ENCODE results near the gene ZNF443. TPM values are rescaled to one million over a fixed set of nuclear protein-coding genes. Genes with fewer than 3 reads are reported as not detected.
"Not testable (repeated sequence)": the region's sequence is repeated elsewhere in the genome, so short reads cannot be mapped to it uniquely, and the experiment has no call there.

The ZNF443 gene
- total and polyA plus RNA-seq, 9 of the 15 experiments (the other 6 are each of a cell fraction or from before 2014, with no cell fraction given): 1.5 to 4.9 (median 2.8) TPM

DNA sequence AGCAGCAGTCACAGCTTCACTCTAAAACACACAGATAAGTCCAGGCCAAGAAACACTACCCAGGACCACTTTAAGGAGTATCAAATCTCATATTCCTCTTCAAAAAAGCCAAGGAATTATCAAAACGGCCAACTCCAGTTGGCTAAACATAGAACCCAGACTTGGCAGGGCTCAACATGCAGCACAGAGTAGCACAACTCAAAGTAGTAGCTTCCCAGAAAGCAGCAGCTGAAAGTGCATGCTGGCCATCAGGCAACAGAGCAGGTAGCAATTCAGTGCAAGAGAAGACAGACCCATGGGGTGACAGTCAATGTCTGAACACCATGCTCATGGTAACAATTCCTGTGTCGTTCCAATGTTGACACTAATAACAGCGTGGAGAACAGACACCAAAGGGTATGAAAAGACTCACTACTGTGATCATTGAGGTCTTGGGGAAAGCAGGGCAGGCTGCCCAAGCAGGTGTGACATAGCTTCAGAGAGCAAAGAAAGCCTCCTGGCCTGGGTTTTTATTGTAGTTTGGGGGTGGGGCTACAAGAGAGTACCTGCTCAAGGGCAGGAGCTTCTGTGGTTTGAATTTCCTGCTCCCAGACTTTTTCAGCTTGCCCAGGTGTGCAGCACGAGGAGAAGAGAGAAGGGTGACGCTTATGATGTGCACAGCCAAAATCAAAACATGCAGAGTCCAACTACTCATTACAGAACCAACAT, 37.6 kb upstream of the ZNF443 start:
- 0% methylated on average over 5 of the region's 5 CpGs for WGBS (ENCODE audit: insufficient coverage, low coverage, missing lambda C conversion rate)
- POLR2A ChIA-PET: no interaction called here
- no peaks in the 10 kb centered on the region for H3K79me2 ChIP-seq (ENCODE audit: control insufficient read depth, insufficient read depth, low read length)
- TF ChIP-seq BMI1 (IDR thresholded peaks at IDR 0.05; ENCODE audit: low read length) (no peak), HCFC1 (IDR thresholded peaks at IDR 0.05; ENCODE audit: low read depth, low read length) (no peak), GABPB2 (CRISPR knock-in tag; conservative IDR thresholded peaks at IDR 0.05) (no peak), MTA1 (IDR thresholded peaks at IDR 0.05; ENCODE audit: borderline replicate concordance) (no peak), E2F6 (IDR thresholded peaks at IDR 0.05; ENCODE audit: borderline replicate concordance in 1 of 2, extremely low read depth in 1 of 2, insufficient read depth in 1 of 2, insufficient read length in 1 of 2, low read depth in 1 of 2, low read length in 1 of 2, poor library complexity in 1 of 2, severe bottlenecking in 1 of 2) (no peak), ELF2 (CRISPR knock-in tag; IDR thresholded peaks at IDR 0.05) (no peak), ZFX (CRISPR knock-in tag; IDR thresholded peaks at IDR 0.05) (no peak), L3MBTL2 (IDR thresholded peaks at IDR 0.05) (no peak), NCOA4 (IDR thresholded peaks at IDR 0.05; ENCODE audit: partially characterized antibody) (no peak)
- no peak overlapping the region for H2AFZ ChIP-seq (ENCODE audit: low read depth, low read length)
- no peaks in the 10 kb centered on the region for H4K20me1 ChIP-seq (replicated peaks; ENCODE audit: control insufficient read depth, insufficient read depth, low read length)
- H3K27me3 ChIP-seq (ENCODE audit: control insufficient read depth in 2 of 2, insufficient read depth in 2 of 2, low read length in 2 of 2): no peaks in the 10 kb centered on the region; a peak in 1 of 5 replicates
- H3K9ac ChIP-seq (ENCODE audit: insufficient read depth in 1 of 2, low read depth in 2 of 2, low read length in 2 of 2): no peak overlapping the region
- BruUV-seq (replicated peaks): no TSS peak
- no peaks in the 10 kb centered on the region for H3K9me1 ChIP-seq (ENCODE audit: control insufficient read depth, insufficient read depth, low read length)
- DNase-seq (ENCODE audit: extremely low read depth in 1 of 4, low spot score in 3 of 4) (no peak), ATAC-seq (no peak), FAIRE-seq (no peak)
- CTCF ChIA-PET (ENCODE audit: low intra/inter-chr PET ratio): no interaction called here
- no peaks in the 10 kb centered on the region for H3K36me3 ChIP-seq (ENCODE audit: control insufficient read depth, insufficient read depth, low read length)
- intact Hi-C loops (cut with micrococcal nuclease): no loop called here
- in situ Hi-C loops (cut with MboI): no loop called here
- H3K4me3 ChIP-seq: no peak overlapping the region
- H3K27ac ChIP-seq (ENCODE audit: extremely low read depth, low read depth, low read length): no peak overlapping the region
- no peaks in the 10 kb centered on the region for H3K9me3 ChIP-seq (replicated peaks; ENCODE audit: control insufficient read depth, insufficient read depth, low read depth, low read length)
- no peaks in the 10 kb centered on the region; a peak in 1 of 5 replicates for H3K4me1 ChIP-seq (replicated peaks in 1 of 2; ENCODE audit: control insufficient read depth in 2 of 2, insufficient read depth in 2 of 2, low read length in 2 of 2)
- H3K4me2 ChIP-seq (ENCODE audit: insufficient read depth, low read length): no peak overlapping the region

DNA sequence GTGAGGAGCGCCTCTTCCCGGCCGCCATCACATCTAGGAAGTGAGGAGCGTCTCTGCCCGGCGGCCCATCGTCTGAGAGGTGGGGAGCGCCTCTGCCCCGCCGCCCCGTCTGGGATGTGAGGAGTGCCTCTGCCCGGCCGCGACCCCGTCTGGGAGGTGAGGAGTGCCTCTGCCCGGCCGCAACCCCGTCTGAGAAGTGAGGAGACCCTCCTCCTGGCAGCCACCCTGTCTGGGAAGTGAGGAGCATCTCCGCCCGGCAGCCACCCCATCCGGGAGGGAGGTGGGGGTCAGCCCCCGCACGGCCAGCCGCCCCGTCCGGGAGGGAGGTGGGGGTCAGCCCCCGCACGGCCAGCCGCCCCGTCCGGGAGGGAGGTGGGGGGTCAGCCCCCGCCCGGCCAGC, 26.8 kb upstream of the ZNF443 start:
- BruUV-seq (replicated peaks); H3K36me3 ChIP-seq (ENCODE audit: control insufficient read depth, insufficient read depth, low read length); H3K4me1 ChIP-seq (replicated peaks in 1 of 2; ENCODE audit: control insufficient read depth in 2 of 2, insufficient read depth in 2 of 2, low read length in 2 of 2); H2AFZ ChIP-seq (ENCODE audit: low read depth, low read length); DNase-seq (ENCODE audit: extremely low read depth in 1 of 4, low spot score in 3 of 4); POLR2A ChIA-PET; H3K79me2 ChIP-seq (ENCODE audit: control insufficient read depth, insufficient read depth, low read length); H4K20me1 ChIP-seq (replicated peaks; ENCODE audit: control insufficient read depth, insufficient read depth, low read length); H3K9me3 ChIP-seq (replicated peaks; ENCODE audit: control insufficient read depth, insufficient read depth, low read depth, low read length); H3K4me2 ChIP-seq (ENCODE audit: insufficient read depth, low read length); H3K4me3 ChIP-seq; CTCF ChIA-PET (ENCODE audit: low intra/inter-chr PET ratio); FAIRE-seq; ATAC-seq; H3K9ac ChIP-seq (ENCODE audit: insufficient read depth in 1 of 2, low read depth in 2 of 2, low read length in 2 of 2); intact Hi-C loops (cut with micrococcal nuclease); H3K27me3 ChIP-seq (ENCODE audit: control insufficient read depth in 2 of 2, insufficient read depth in 2 of 2, low read length in 2 of 2); H3K9me1 ChIP-seq (ENCODE audit: control insufficient read depth, insufficient read depth, low read length); in situ Hi-C loops (cut with MboI); H3K27ac ChIP-seq (ENCODE audit: extremely low read depth, low read depth, low read length): not testable (repeated sequence)
- 47% methylated on average over 2 of the region's 33 CpGs for WGBS (ENCODE audit: insufficient coverage, low coverage, missing lambda C conversion rate)

Data from K562 (cell line).